Brain microvascular endothelial cell (primary cell): ENCODE results near the gene LAMA3.
A peak's percentile ranks its signal among the peaks of the same experiment; 100 is the strongest.

Experiments
- DNase-seq: peaks from one replicate; pipeline ENCODE4 v3.0.0-alpha.2; 2020
- H3K27ac ChIP-seq: fragments of 250-450 bp; sonication (Bioruptor Pico); 2 replicates; pipeline ENCODE4 v1.5.1; 2020; ENCODE audit warnings: mild to moderate bottlenecking, moderate library complexity
- H3K27me3 ChIP-seq: fragments of 250-450 bp; sonication (Bioruptor Pico); replicated peaks from 2 replicates; pipeline ENCODE4 v1.5.1; 2020; ENCODE audit warnings: mild to moderate bottlenecking
- H3K36me3 ChIP-seq: fragments of 250-450 bp; sonication (Bioruptor Pico); replicated peaks from 2 replicates; pipeline ENCODE4 v1.5.1; 2020; ENCODE audit warnings: mild to moderate bottlenecking
- H3K4me3 ChIP-seq: 2 replicates; pipeline ENCODE4 v1.5.1; 2011; ENCODE audit warnings: low read depth, mild to moderate bottlenecking, control low read depth, low read length, moderate library complexity
- CTCF ChIP-seq: IDR thresholded peaks from 2 replicates; pipeline ENCODE4 v1.5.1; 2011; ENCODE audit warnings: low read depth, mild to moderate bottlenecking, moderate library complexity, low read length, control low read depth, inconsistent platforms; ENCODE audit errors: missing control alignments
- in situ Hi-C: cut with HindIII; loops from 2 replicates; pipeline ENCODE4 v1.10.0; 2017; ENCODE audit warnings: low sequenced_read_pairs, low pct_ligation_motif_present

The LAMA3 gene

GRCh38 chr18:23645568-23646175 lies 43.6 kb upstream of the LAMA3 start:
- Histone ChIP-seq H3K4me3 (no peak overlapping the region), H3K27me3 (no peaks in the 10 kb centered on the region), H3K36me3 (no peaks in the 10 kb centered on the region), H3K27ac (no peak overlapping the region)
- no peak for DNase-seq
- TF ChIP-seq CTCF, result no peak
- in situ Hi-C loops, result no loop called here

- no peak for DNase-seq
- H3K27ac ChIP-seq, result no peak overlapping the region
- no peaks in the 10 kb centered on the region for H3K27me3 ChIP-seq
- H3K4me3 ChIP-seq, result no peak overlapping the region
- no peaks in the 10 kb centered on the region for H3K36me3 ChIP-seq
- in situ Hi-C loops, result no loop called here
- no peak for TF ChIP-seq CTCF
These were observed 43.0 kb upstream of the LAMA3 start for GRCh38 chr18:23646282-23646681.

GRCh38 chr18:23648456-23648855 lies 40.8 kb upstream of the LAMA3 start:
- Histone ChIP-seq H3K27me3 (no peaks in the 10 kb centered on the region), H3K36me3 (no peaks in the 10 kb centered on the region), H3K4me3 (no peak overlapping the region), H3K27ac (no peak overlapping the region)
- DNase-seq, result no peak
- no peak for TF ChIP-seq CTCF
- in situ Hi-C loops, result no loop called here

- Histone ChIP-seq H3K27me3 (no peaks in the 10 kb centered on the region), H3K4me3 (no peak overlapping the region), H3K27ac (no peak overlapping the region), H3K36me3 (no peaks in the 10 kb centered on the region)
- no peak for TF ChIP-seq CTCF
- in situ Hi-C loops, result no loop called here
- DNase-seq, result no peak
These were observed 40.2 kb upstream of the LAMA3 start for GRCh38 chr18:23648940-23649607.

GRCh38 chr18:23650968-23651927 lies 38.0 kb upstream of the LAMA3 start:
- Histone ChIP-seq H3K27me3 (no peaks in the 10 kb centered on the region), H3K4me3 (no peak overlapping the region), H3K27ac (no peak overlapping the region), H3K36me3 (no peaks in the 10 kb centered on the region)
- in situ Hi-C loops, result no loop called here
- TF ChIP-seq CTCF, result no peak
- DNase-seq, result peak; percentile 72
